Neural progenitor cell (in vitro differentiated cells): ENCODE results near the gene MAPKBP1. TPM values are rescaled to one million over a fixed set of nuclear protein-coding genes. Genes with fewer than 3 reads are reported as not detected.

Experiments used
- DNase-seq: peaks from one replicate; pipeline ENCODE4 v3.0.0-alpha.2; 2016; ENCODE audit warnings: low spot score
- H2AFZ ChIP-seq: fragments of 200-600 bp; sonication (generic); replicated peaks from 2 replicates; pipeline ENCODE4 v1.6.1; 2016; ENCODE audit warnings: antibody characterized with exemption
- H3F3A ChIP-seq: fragments of 200-600 bp; sonication (generic); 2 replicates; pipeline ENCODE4 v1.6.1; 2016; ENCODE audit warnings: antibody characterized with exemption, low read depth
- H3K27ac ChIP-seq: fragments of 200-600 bp; sonication (generic); 2 replicates; pipeline ENCODE4 v1.5.1; 2016; ENCODE audit warnings: mild to moderate bottlenecking
- H3K27me3 ChIP-seq: fragments of 200-600 bp; sonication (generic); 2 replicates; pipeline ENCODE4 v1.6.1; 2016; ENCODE audit warnings: mild to moderate bottlenecking, moderate library complexity
- H3K36me3 ChIP-seq: fragments of 200-600 bp; sonication (generic); 2 replicates; pipeline ENCODE4 v1.5.1; 2016
- H3K4me1 ChIP-seq: fragments of 200-600 bp; sonication (generic); 2 replicates; pipeline ENCODE4 v1.6.1; 2016; ENCODE audit warnings: mixed run types
- H3K4me2 ChIP-seq: fragments of 200-600 bp; sonication (generic); 2 replicates; pipeline ENCODE4 v1.6.1; 2016
- H3K4me3 ChIP-seq: fragments of 200-600 bp; sonication (generic); 2 replicates; pipeline ENCODE4 v1.5.1; 2016
- H3K79me2 ChIP-seq: fragments of 200-600 bp; sonication (generic); 2 replicates; pipeline ENCODE4 v1.6.1; 2016; ENCODE audit warnings: low read depth
- H3K9ac ChIP-seq: fragments of 200-600 bp; sonication (generic); 2 replicates; pipeline ENCODE4 v1.6.1; 2016
- H3K9me3 ChIP-seq: fragments of 200-600 bp; sonication (generic); 2 replicates; pipeline ENCODE4 v1.5.1; 2016; ENCODE audit warnings: low read depth
- H4K20me1 ChIP-seq: fragments of 200-600 bp; sonication (generic); 2 replicates; pipeline ENCODE4 v1.6.1; 2016; ENCODE audit warnings: low read depth
- H3K27ac Mint-ChIP-seq: 3 replicates; pipeline ENCODE4 v1.8.0; 2021; ENCODE audit warnings: mixed read lengths
- H3K27me3 Mint-ChIP-seq: 2 replicates; pipeline ENCODE4 v1.8.0; 2022; ENCODE audit warnings: low read depth, mild to moderate bottlenecking, inconsistent platforms, moderate library complexity, mixed read lengths; ENCODE audit not compliant: insufficient read depth
- H3K36me3 Mint-ChIP-seq: 3 replicates; pipeline ENCODE4 v1.8.0; 2021; ENCODE audit warnings: mixed read lengths
- H3K4me1 Mint-ChIP-seq: 3 replicates; pipeline ENCODE4 v1.8.0; 2021; ENCODE audit warnings: mixed read lengths
- H3K4me3 Mint-ChIP-seq: 3 replicates; pipeline ENCODE4 v1.8.0; 2021; ENCODE audit warnings: mild to moderate bottlenecking, moderate library complexity, mixed read lengths
- H3K9me3 Mint-ChIP-seq: 3 replicates; pipeline ENCODE4 v1.8.0; 2020; ENCODE audit warnings: mixed read lengths
- CTCF ChIP-seq: fragments of 200-600 bp; sonication (generic); IDR thresholded peaks from 2 replicates; pipeline ENCODE4 v1.5.1; 2017; ENCODE audit warnings: antibody characterized with exemption, mild to moderate bottlenecking
- EZH2 ChIP-seq: fragments of 200-600 bp; sonication (generic); IDR thresholded peaks from 2 replicates; pipeline ENCODE4 v1.6.1; 2017; ENCODE audit warnings: antibody characterized with exemption, mild to moderate bottlenecking, moderate library complexity
- EZH2phosphoT487 ChIP-seq: fragments of 200-600 bp; sonication (generic); IDR thresholded peaks from 2 replicates; pipeline ENCODE4 v1.6.1; 2017; ENCODE audit warnings: antibody characterized with exemption
- total RNA-seq: library from RNA; depleted of rRNA; stranded (reverse); fragments of >200 nt; gene quantifications from 2 replicates; pipeline ENCODE4 v1.2.3, GENCODE V29; 2015; ENCODE audit warnings: low replicate concordance

MAPKBP1 gene
- total RNA-seq, 1 donor from 2014 or later, result 10.1 TPM

GRCh38 chr15:41730543-41730942, 43.7 kb upstream of the MAPKBP1 start:
- Mint-ChIP-seq H3K4me1 (no peaks in the 10 kb centered on the region), H3K27ac (no peak overlapping the region), H3K4me3 (no peak overlapping the region), H3K9me3 (no peaks in the 10 kb centered on the region), H3K27me3 (no peaks in the 10 kb centered on the region), H3K36me3 (peaks cover 4% of the 10 kb centered on the region)
- H3K27me3 ChIP-seq, result no peaks in the 10 kb centered on the region
- no peak for DNase-seq
- H3K27ac ChIP-seq, result no peak overlapping the region
- H3K79me2 ChIP-seq, result no peaks in the 10 kb centered on the region
- no peak overlapping the region for H3K9ac ChIP-seq
- peaks cover 9% of the 10 kb centered on the region for H3K36me3 ChIP-seq
- H3K4me2 ChIP-seq, result no peak overlapping the region
- H3F3A ChIP-seq, result peaks cover 4% of the 10 kb centered on the region
- H2AFZ ChIP-seq, result no peak overlapping the region
- H4K20me1 ChIP-seq, result peaks cover 3% of the 10 kb centered on the region
- H3K4me3 ChIP-seq, result no peak overlapping the region
- TF ChIP-seq EZH2 (no peak), CTCF (no peak), EZH2phosphoT487 (no peak)
- H3K9me3 ChIP-seq, result no peaks in the 10 kb centered on the region
- H3K4me1 ChIP-seq, result no peaks in the 10 kb centered on the region

- Histone ChIP-seq H3K9ac (no peak overlapping the region), H3F3A (peaks cover 4% of the 10 kb centered on the region), H4K20me1 (no peaks in the 10 kb centered on the region), H2AFZ (no peak overlapping the region), H3K36me3 (peaks cover 14% of the 10 kb centered on the region), H3K4me2 (no peak overlapping the region), H3K4me1 (no peaks in the 10 kb centered on the region), H3K9me3 (no peaks in the 10 kb centered on the region), H3K79me2 (no peaks in the 10 kb centered on the region), H3K27me3 (no peaks in the 10 kb centered on the region), H3K4me3 (no peak overlapping the region), H3K27ac (no peak overlapping the region)
- H3K4me1 Mint-ChIP-seq, result no peaks in the 10 kb centered on the region
- no peak overlapping the region for H3K4me3 Mint-ChIP-seq
- peaks cover 7% of the 10 kb centered on the region for H3K36me3 Mint-ChIP-seq
- no peaks in the 10 kb centered on the region for H3K27me3 Mint-ChIP-seq
- no peak for DNase-seq
- no peak overlapping the region for H3K27ac Mint-ChIP-seq
- TF ChIP-seq CTCF (no peak), EZH2phosphoT487 (no peak), EZH2 (no peak)
- H3K9me3 Mint-ChIP-seq, result no peaks in the 10 kb centered on the region
Measured at GRCh38 chr15:41732483-41732882, 41.8 kb upstream of the MAPKBP1 start.

GRCh38 chr15:41734079-41734478, 40.2 kb upstream of the MAPKBP1 start:
- Histone ChIP-seq H4K20me1 (no peaks in the 10 kb centered on the region), H3K36me3 (peaks cover 19% of the 10 kb centered on the region), H2AFZ (no peak overlapping the region), H3K27ac (no peak overlapping the region), H3K9me3 (no peaks in the 10 kb centered on the region), H3K4me2 (no peak overlapping the region), H3K9ac (no peak overlapping the region), H3K79me2 (no peaks in the 10 kb centered on the region), H3K27me3 (no peaks in the 10 kb centered on the region), H3K4me3 (no peak overlapping the region), H3K4me1 (no peaks in the 10 kb centered on the region), H3F3A (peaks cover 4% of the 10 kb centered on the region)
- H3K27me3 Mint-ChIP-seq, result no peaks in the 10 kb centered on the region
- H3K36me3 Mint-ChIP-seq, result peaks cover 9% of the 10 kb centered on the region
- H3K27ac Mint-ChIP-seq, result no peak overlapping the region
- no peaks in the 10 kb centered on the region for H3K9me3 Mint-ChIP-seq
- TF ChIP-seq CTCF (no peak), EZH2 (no peak), EZH2phosphoT487 (no peak)
- H3K4me3 Mint-ChIP-seq, result no peak overlapping the region
- H3K4me1 Mint-ChIP-seq, result no peaks in the 10 kb centered on the region
- DNase-seq, result no peak
